T-cell (primary cell): Measurements from ENCODE around the gene NPAS3. TPM values are rescaled to one million over a fixed set of nuclear protein-coding genes. Genes with fewer than 3 reads are reported as not detected.

ENCODE experiments used
- ATAC-seq, 4 experiments: fragments of 200-7000 bp in 3 of 4; fragments of 150-1000 bp in 1 of 4; cut with Tn5 transposase; replicated peaks in 1 of 4; 1 replicate in 3 of 4; 2 replicates in 1 of 4; pipeline ENCODE4 v1.10.0; 2021; ENCODE audit warnings: moderate library complexity in 3 of 4, mild to moderate bottlenecking in 2 of 4, moderate number of reproducible peaks in 1 of 4
- CTCF ChIA-PET, 2 donors: fragments of 300-600 bp; sonication (Branson Sonifier 250); formaldehyde crosslinking; loops; one replicate each; lab custom pipeline; 2022; ENCODE audit warnings: antibody characterized with exemption in 2 of 2; lab: Charles Lee
- POLR2A ChIA-PET, 2 donors: fragments of 300-600 bp; sonication (Branson Sonifier 250); formaldehyde crosslinking; loops; one replicate each; lab custom pipeline; 2022; ENCODE audit warnings: antibody characterized with exemption in 2 of 2; lab: Charles Lee
- DNase-seq, 35 experiments: peaks; one replicate each; pipeline versions ENCODE4 v3.0.0 to v3.0.0-alpha.2; 2013 to 2023
- H3K27ac ChIP-seq: one replicate; pipeline ENCODE4 v1.5.1; 2013; ENCODE audit warnings: low read length
- H3K27me3 ChIP-seq, 2 experiments: replicated peaks in 1 of 2; 1 replicate in 1 of 2; 2 replicates in 1 of 2; pipeline versions ENCODE4 v1.6.1 to v1.7.0; 2013; ENCODE audit warnings: low read length in 1 of 2, mixed read lengths in 1 of 2; ENCODE audit not compliant: control insufficient read depth in 2 of 2, insufficient read depth in 2 of 2; ENCODE audit errors: extremely low read depth in 1 of 2
- H3K36me3 ChIP-seq, 2 donors: 1 replicate in 1 of 2; 2 replicates in 1 of 2; pipeline versions ENCODE4 v1.6.1 to v1.7.0; 2013; ENCODE audit warnings: low read length in 1 of 2; ENCODE audit not compliant: control insufficient read depth in 2 of 2, insufficient read depth in 1 of 2; ENCODE audit errors: extremely low read depth in 1 of 2
- H3K4me1 ChIP-seq, 2 experiments: 1 replicate in 1 of 2; 2 replicates in 1 of 2; pipeline versions ENCODE4 v1.6.1 to v1.7.0; 2013; ENCODE audit warnings: low read length in 2 of 2, mixed read lengths in 1 of 2; ENCODE audit not compliant: insufficient read depth in 2 of 2, control insufficient read depth in 1 of 2; ENCODE audit errors: extremely low read depth in 1 of 2
- H3K4me3 ChIP-seq, 2 donors: 1 replicate in 1 of 2; 2 replicates in 1 of 2; pipeline versions ENCODE4 v1.5.1 to v1.7.0; 2013; ENCODE audit warnings: mild to moderate bottlenecking in 2 of 2, low read length in 1 of 2, moderate library complexity in 1 of 2; ENCODE audit not compliant: control insufficient read depth in 1 of 2; ENCODE audit errors: extremely low read depth in 1 of 2
- H3K9me3 ChIP-seq: 2 replicates; pipeline ENCODE4 v1.7.0; 2013
- H3K27ac Mint-ChIP-seq, 2 donors: one replicate each; pipeline ENCODE4 v1.8.0; 2020 to 2021; ENCODE audit warnings: mild to moderate bottlenecking in 2 of 2, mixed read lengths in 2 of 2
- H3K27me3 Mint-ChIP-seq, 2 donors: one replicate each; pipeline ENCODE4 v1.8.0; 2021 to 2022; ENCODE audit warnings: mixed read lengths in 2 of 2
- H3K36me3 Mint-ChIP-seq: one replicate; pipeline ENCODE4 v1.8.0; 2021; ENCODE audit warnings: mixed read lengths
- H3K4me1 Mint-ChIP-seq, 3 donors: one replicate each; pipeline ENCODE4 v1.8.0; 2020 to 2022; ENCODE audit warnings: mixed read lengths in 3 of 3, mild to moderate bottlenecking in 1 of 3
- H3K4me3 Mint-ChIP-seq, 3 donors: one replicate each; pipeline ENCODE4 v1.8.0; 2020 to 2022; ENCODE audit warnings: mild to moderate bottlenecking in 3 of 3, mixed read lengths in 3 of 3, moderate library complexity in 3 of 3
- H3K9me3 Mint-ChIP-seq, 3 donors: one replicate each; pipeline ENCODE4 v1.8.0; 2020 to 2022; ENCODE audit warnings: mixed read lengths in 3 of 3
- WGBS: methylation state at CpG from one replicate; pipeline ENCODE4 v1.1.5; 2013; ENCODE audit warnings: missing lambda C conversion rate; ENCODE audit not compliant: insufficient coverage; 5-methylcytosine and 5-hydroxymethylcytosine counted together
- total RNA-seq, 35 experiments: library from RNA in 6 of 35; stranded (reverse) in 6 of 35; fragments of 120-200 nt in 1 of 35; gene quantifications; one replicate each; pipeline versions ENCODE4 v1.2.1 to v1.2.4 and lab custom pipeline; 2013 to 2026

Gene NPAS3
- total RNA-seq, 5 donors from 2014 or later (not counting 1 experiment from before 2014, with no cell fraction given) = 0.10 TPM; not detected in 4

DNA sequence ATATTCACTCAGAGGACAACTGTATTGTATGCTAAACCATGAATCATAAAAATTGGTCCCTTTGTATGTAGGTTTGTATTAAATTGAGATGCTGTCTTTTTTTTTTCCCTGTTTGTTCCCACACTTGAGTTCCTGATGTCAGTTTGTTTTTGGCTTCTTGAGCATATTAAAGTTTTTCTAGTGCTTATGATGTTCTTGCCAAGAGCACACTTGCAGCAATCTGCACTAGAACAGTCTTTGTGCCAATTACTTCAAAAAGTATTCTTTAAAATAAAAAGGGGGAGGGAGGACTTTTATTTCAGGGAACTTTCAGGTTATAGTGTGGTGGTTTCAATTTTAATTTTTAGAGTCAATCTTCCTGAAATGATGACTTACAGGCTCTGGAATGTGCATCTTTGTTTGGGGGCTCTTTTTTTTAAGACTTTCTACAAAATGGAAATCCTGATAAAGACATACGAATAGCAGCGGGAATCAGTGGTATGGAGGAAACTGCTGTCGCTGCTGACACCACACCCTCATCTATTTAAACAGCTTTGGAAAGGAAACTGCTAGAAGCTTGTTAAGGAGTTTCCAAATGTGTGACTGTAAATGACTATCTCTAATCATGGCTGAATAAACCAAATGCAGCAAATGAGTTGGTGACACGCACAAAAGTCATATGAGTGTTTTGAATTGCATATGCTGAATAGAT, 823.6 kb downstream of the NPAS3 start:
- ATAC-seq (no peak), DNase-seq (no peak)
- Mint-ChIP-seq H3K27me3 (peaks cover 15 to 17% of the 10 kb centered on the region in 2 donors), H3K4me3 (no peak overlapping the region), H3K4me1 (no peaks in the 10 kb centered on the region), H3K27ac (no peak overlapping the region), H3K36me3 (no peaks in the 10 kb centered on the region), H3K9me3 (no peaks in the 10 kb centered on the region)
- ChIA-PET POLR2A (no interaction called here), CTCF (no interaction called here)
- H3K27ac ChIP-seq = no peak overlapping the region
- no CpG with 5 or more reads among the region's 4 CpGs for WGBS
- no peaks in the 10 kb centered on the region for H3K9me3 ChIP-seq
- H3K27me3 ChIP-seq = peaks cover 0 to 3% of the 10 kb centered on the region in 2 experiments
- H3K36me3 ChIP-seq = no peaks in the 10 kb centered on the region
- H3K4me3 ChIP-seq = no peak overlapping the region
- no peaks in the 10 kb centered on the region for H3K4me1 ChIP-seq

- no peak overlapping the region for H3K27ac Mint-ChIP-seq
- no peaks in the 10 kb centered on the region for H3K36me3 Mint-ChIP-seq
- Histone ChIP-seq H3K9me3 (no peaks in the 10 kb centered on the region), H3K4me1 (no peaks in the 10 kb centered on the region), H3K4me3 (no peak overlapping the region), H3K36me3 (no peaks in the 10 kb centered on the region), H3K27me3 (peaks cover 0 to 3% of the 10 kb centered on the region in 2 experiments), H3K27ac (no peak overlapping the region)
- DNase-seq (no peak), ATAC-seq (no peak)
- WGBS = 0% methylated on average over 1 of the region's 6 CpGs
- CTCF ChIA-PET = interaction anchor here in 1 of 2 donors (0.5 kb wide), 1 partner anchor 89 kb away, joined by 3 read pairs; no protein-coding TSS in a partner anchor
- H3K4me3 Mint-ChIP-seq = no peak overlapping the region
- H3K9me3 Mint-ChIP-seq = no peaks in the 10 kb centered on the region
- POLR2A ChIA-PET = no interaction called here
- H3K27me3 Mint-ChIP-seq = peaks cover 7 to 14% of the 10 kb centered on the region in 2 donors
- H3K4me1 Mint-ChIP-seq = no peaks in the 10 kb centered on the region
These were observed 826.4 kb downstream of the NPAS3 start for GRCh38 chr14:33764876-33765650.

DNA sequence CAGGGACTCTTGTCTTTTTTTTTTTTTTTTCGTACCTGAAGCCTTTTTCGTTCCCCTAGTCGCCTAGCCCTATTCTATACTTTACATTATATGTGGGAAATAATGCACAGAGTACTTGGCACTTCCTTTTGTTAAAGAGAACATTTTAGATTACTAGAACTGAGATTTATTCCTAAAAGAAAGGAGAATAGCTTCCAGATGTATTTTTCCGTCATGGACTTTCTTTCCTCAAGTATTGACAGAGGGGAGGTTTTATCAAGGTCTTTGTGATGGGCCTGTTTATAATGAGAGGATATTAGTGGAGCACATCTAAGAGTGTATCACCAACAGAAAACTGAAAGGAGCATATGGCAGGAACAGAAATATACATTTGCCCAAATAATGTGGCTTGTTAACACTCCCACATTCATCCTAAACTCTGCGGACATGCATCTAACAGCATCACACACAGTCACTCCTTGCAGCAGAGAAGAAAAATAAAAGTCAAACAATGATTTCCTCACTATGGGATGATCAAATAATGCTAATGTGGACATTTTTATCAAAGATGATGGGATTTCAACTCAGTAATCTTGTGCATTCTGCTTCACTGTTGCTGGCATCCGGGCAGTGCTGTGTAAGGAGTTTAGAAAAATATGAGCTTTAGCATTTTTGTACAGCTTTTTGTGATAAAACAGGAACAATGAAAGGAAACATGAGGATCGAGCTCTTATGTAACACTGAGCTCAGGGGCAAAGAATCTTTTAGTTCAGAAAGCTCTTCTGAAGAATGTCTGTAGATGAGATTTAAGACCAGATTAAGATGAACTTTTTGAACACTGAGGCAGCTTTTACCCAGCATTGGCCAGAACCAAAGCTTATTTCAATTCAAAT, 829.1 kb downstream of the NPAS3 start:
- Histone ChIP-seq H3K4me3 (no peak overlapping the region), H3K27ac (no peak overlapping the region), H3K27me3 (peaks cover 0 to 3% of the 10 kb centered on the region in 2 experiments), H3K36me3 (no peaks in the 10 kb centered on the region), H3K4me1 (no peaks in the 10 kb centered on the region), H3K9me3 (no peaks in the 10 kb centered on the region)
- H3K27me3 Mint-ChIP-seq = peaks cover 8% of the 10 kb centered on the region in 2 donors
- ChIA-PET POLR2A (no interaction called here), CTCF (interaction anchor here (0.6 to 0.7 kb wide), 3 partner anchors 23 to 1399 kb away, joined by 3 to 4 read pairs (median 3); no protein-coding TSS in a partner anchor)
- H3K4me1 Mint-ChIP-seq = no peaks in the 10 kb centered on the region
- WGBS = 65% methylated on average over 2 of the region's 7 CpGs
- H3K4me3 Mint-ChIP-seq = no peak overlapping the region
- ATAC-seq = no peak
- H3K36me3 Mint-ChIP-seq = no peaks in the 10 kb centered on the region
- no peak for DNase-seq
- H3K27ac Mint-ChIP-seq = no peak overlapping the region
- H3K9me3 Mint-ChIP-seq = no peaks in the 10 kb centered on the region

DNA sequence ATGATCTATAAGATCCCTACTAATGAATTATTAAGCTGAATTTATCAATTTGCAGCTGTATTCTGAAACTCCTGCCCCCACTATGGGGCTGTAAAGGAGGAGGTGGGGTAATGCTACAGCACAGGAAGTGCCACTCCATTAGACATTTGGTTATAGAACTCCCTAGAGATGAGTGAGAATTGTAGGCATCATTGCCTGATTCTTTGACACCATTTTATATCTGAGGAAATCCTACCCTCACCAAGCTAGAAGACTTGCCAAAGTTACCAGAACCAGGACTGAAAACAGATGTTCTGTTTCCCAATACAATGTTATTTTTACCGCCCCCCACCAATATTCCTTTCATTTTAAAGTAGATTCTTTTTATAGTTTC, 829.8 kb downstream of the NPAS3 start:
- no peak for ATAC-seq
- Mint-ChIP-seq H3K36me3 (no peaks in the 10 kb centered on the region), H3K9me3 (no peaks in the 10 kb centered on the region), H3K4me1 (no peaks in the 10 kb centered on the region), H3K27me3 (peaks cover 8% of the 10 kb centered on the region in 2 donors), H3K4me3 (no peak overlapping the region), H3K27ac (no peak overlapping the region)
- no peak overlapping the region for H3K4me3 ChIP-seq
- no peak for DNase-seq
- H3K4me1 ChIP-seq = no peaks in the 10 kb centered on the region
- peaks cover 0 to 3% of the 10 kb centered on the region in 2 experiments for H3K27me3 ChIP-seq
- WGBS = no CpG with 5 or more reads among the region's 1 CpG
- H3K9me3 ChIP-seq = no peaks in the 10 kb centered on the region
- ChIA-PET CTCF (no interaction called here), POLR2A (no interaction called here)
- no peaks in the 10 kb centered on the region for H3K36me3 ChIP-seq
- no peak overlapping the region for H3K27ac ChIP-seq

DNA sequence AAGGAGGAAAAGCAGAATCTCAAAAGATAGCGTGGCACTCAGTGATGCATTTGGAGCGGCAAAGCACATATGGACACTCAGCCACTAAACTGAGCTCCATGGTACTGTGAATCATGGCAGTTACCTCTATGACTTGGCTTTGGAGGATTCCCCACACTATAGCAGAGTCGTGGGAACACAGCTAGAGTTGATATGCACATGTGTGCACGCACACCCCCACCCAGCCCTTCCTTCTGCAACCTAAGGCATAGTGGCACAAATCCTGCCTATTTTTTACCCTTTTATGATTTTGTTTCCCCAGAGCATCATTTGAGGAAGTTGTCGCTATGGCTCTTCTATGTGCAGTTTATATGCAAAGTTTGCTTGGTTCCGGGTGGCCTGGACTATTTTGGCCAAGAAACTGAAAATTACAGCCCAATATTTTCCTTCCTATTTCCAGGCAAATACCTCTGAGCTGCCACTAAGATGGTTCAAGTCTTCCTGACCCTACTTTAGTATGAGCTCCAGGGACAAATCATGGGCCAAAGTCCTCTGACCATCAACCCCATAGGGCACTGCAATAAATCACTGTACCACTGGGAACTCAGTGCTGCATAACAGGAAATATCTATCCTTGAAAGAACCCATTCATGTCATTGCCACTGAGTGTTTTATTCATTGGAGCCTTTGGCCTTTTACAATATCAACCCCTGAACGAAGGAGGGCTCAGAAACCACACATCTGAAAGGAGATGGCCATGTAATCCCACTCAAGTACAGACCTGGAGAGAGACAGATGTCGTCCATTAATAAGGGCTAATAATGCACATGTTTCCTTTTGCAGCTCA, 834.7 kb downstream of the NPAS3 start:
- H3K27me3 Mint-ChIP-seq = peaks cover 0 to 9% of the 10 kb centered on the region in 2 donors
- WGBS = 82% methylated on average over 4 of the region's 8 CpGs

More for the DNA sequence above, 834.7 kb downstream of the NPAS3 start:
- Mint-ChIP-seq H3K36me3 (no peaks in the 10 kb centered on the region), H3K4me3 (no peak overlapping the region), H3K9me3 (no peaks in the 10 kb centered on the region), H3K27ac (no peak overlapping the region), H3K4me1 (no peaks in the 10 kb centered on the region)
- CTCF ChIA-PET = interaction anchor here in 1 of 2 donors (0.6 kb wide), 1 partner anchor 548 kb away, joined by 4 read pairs; no protein-coding TSS in a partner anchor
- Histone ChIP-seq H3K4me3 (no peak overlapping the region), H3K4me1 (no peaks in the 10 kb centered on the region), H3K27ac (no peak overlapping the region), H3K36me3 (no peaks in the 10 kb centered on the region), H3K9me3 (no peaks in the 10 kb centered on the region), H3K27me3 (no peaks in the 10 kb centered on the region)
- DNase-seq (no peak), ATAC-seq (no peak)
- POLR2A ChIA-PET = no interaction called here
